Smooth muscle cell (in vitro differentiated cells): ENCODE measurements around the gene DAAM2. TPM values are rescaled to one million over a fixed set of nuclear protein-coding genes. Genes with fewer than 3 reads are reported as not detected.
A peak's percentile ranks its signal among the peaks of the same experiment; 100 is the strongest.

Experiments used
- DNase-seq: peaks from one replicate; lab custom pipeline; 2025; ENCODE audit not compliant: unreplicated experiment; lab: John Stamatoyannopoulos, UW
- H2AFZ ChIP-seq: fragments of 200-600 bp; sonication (generic); 2 replicates; pipeline ENCODE4 v1.6.0; 2016; ENCODE audit warnings: antibody characterized with exemption, low read depth, mild to moderate bottlenecking
- H3F3A ChIP-seq: fragments of 200-600 bp; sonication (generic); 2 replicates; pipeline ENCODE4 v1.6.0; 2017; ENCODE audit warnings: antibody characterized with exemption, low read depth
- H3K27ac ChIP-seq: fragments of 200-600 bp; sonication (generic); 2 replicates; pipeline ENCODE4 v1.5.1; 2016; ENCODE audit warnings: low read depth, mild to moderate bottlenecking
- H3K27me3 ChIP-seq: fragments of 200-600 bp; sonication (generic); 2 replicates; pipeline ENCODE4 v1.6.1; 2016; ENCODE audit warnings: low read depth, mild to moderate bottlenecking
- H3K36me3 ChIP-seq: fragments of 200-600 bp; sonication (generic); 2 replicates; pipeline ENCODE4 v1.5.1; 2016; ENCODE audit warnings: low read depth
- H3K4me1 ChIP-seq: fragments of 200-600 bp; sonication (generic); 2 replicates; pipeline ENCODE4 v1.5.1; 2016; ENCODE audit warnings: low read depth
- H3K4me2 ChIP-seq: fragments of 200-600 bp; sonication (generic); 2 replicates; pipeline ENCODE4 v1.6.0; 2016; ENCODE audit warnings: mild to moderate bottlenecking
- H3K4me3 ChIP-seq: fragments of 200-600 bp; sonication (generic); 2 replicates; pipeline ENCODE4 v1.5.1; 2016; ENCODE audit warnings: mild to moderate bottlenecking
- H3K79me2 ChIP-seq: fragments of 200-600 bp; sonication (generic); 2 replicates; pipeline ENCODE4 v1.6.0; 2016; ENCODE audit warnings: low read depth, mild to moderate bottlenecking
- H3K9ac ChIP-seq: fragments of 200-600 bp; sonication (generic); 2 replicates; pipeline ENCODE4 v1.6.0; 2016; ENCODE audit warnings: low read depth
- H3K9me3 ChIP-seq: fragments of 200-600 bp; sonication (generic); replicated peaks from 2 replicates; pipeline ENCODE4 v1.5.1; 2016; ENCODE audit warnings: low read depth
- H4K20me1 ChIP-seq: fragments of 200-600 bp; sonication (generic); 2 replicates; pipeline ENCODE4 v1.6.0; 2016; ENCODE audit warnings: low read depth
- CTCF ChIP-seq: fragments of 200-600 bp; sonication (generic); IDR thresholded peaks from 2 replicates; pipeline ENCODE4 v1.5.1; 2017; ENCODE audit warnings: borderline replicate concordance, mild to moderate bottlenecking, antibody characterized with exemption; ENCODE audit not compliant: insufficient read depth, poor library complexity, severe bottlenecking
- WGBS: methylation state at CpG from one replicate; pipeline ENCODE4 v1.1.7; 2016; ENCODE audit warnings: low lambda C conversion rate; 5-methylcytosine and 5-hydroxymethylcytosine counted together
- polyA plus RNA-seq: library from polyadenylated mRNA; unstranded; fragments of >200 nt; fragmentation: Nextera tagmentation; extraction: Ambion mirVana; gene quantifications from 2 replicates; pipeline ENCODE4 v1.2.1, GENCODE V29; 2016
- total RNA-seq: library from RNA; depleted of rRNA; stranded (reverse); fragments of >200 nt; gene quantifications from 2 replicates; pipeline ENCODE4 v1.2.3, GENCODE V29; 2014

The DAAM2 gene
- total and polyA plus RNA-seq, 2 experiments from 2014 or later, result 26.5 to 29.8 TPM

GRCh38 chr6:39855356-39855995, 63.3 kb downstream of the DAAM2 start:
- H3K27me3 ChIP-seq, result no peaks in the 10 kb centered on the region
- peaks cover 2% of the 10 kb centered on the region for H3K36me3 ChIP-seq
- no peaks in the 10 kb centered on the region for H3K79me2 ChIP-seq
- no peak overlapping the region for H2AFZ ChIP-seq
- H4K20me1 ChIP-seq, result peaks cover 2% of the 10 kb centered on the region
- no peak overlapping the region for H3K4me3 ChIP-seq
- H3K27ac ChIP-seq, result peak overlapping the region; percentile 60
- no peak overlapping the region for H3K9ac ChIP-seq
- DNase-seq, result no peak
- TF ChIP-seq CTCF, result no peak
- no peaks in the 10 kb centered on the region for H3K4me1 ChIP-seq
- H3K9me3 ChIP-seq, result no peaks in the 10 kb centered on the region
- H3K4me2 ChIP-seq, result peak overlapping the region; percentile 60
- peaks cover 4% of the 10 kb centered on the region for H3F3A ChIP-seq
- 63% methylated on average over 7 of the region's 7 CpGs for WGBS

- Histone ChIP-seq H3K4me2 (no peak overlapping the region), H3K27me3 (no peaks in the 10 kb centered on the region), H4K20me1 (no peaks in the 10 kb centered on the region), H3K9ac (no peak overlapping the region), H3K27ac (no peak overlapping the region), H3K4me3 (no peak overlapping the region), H3F3A (peaks cover 4% of the 10 kb centered on the region), H3K79me2 (no peaks in the 10 kb centered on the region), H3K4me1 (no peaks in the 10 kb centered on the region), H2AFZ (no peak overlapping the region), H3K36me3 (peaks cover 2% of the 10 kb centered on the region), H3K9me3 (no peaks in the 10 kb centered on the region)
- no peak for TF ChIP-seq CTCF
- WGBS, result 95% methylated on average over 2 of the region's 2 CpGs
- no peak for DNase-seq
Observed at GRCh38 chr6:39859025-39859424, 66.8 kb downstream of the DAAM2 start.

GRCh38 chr6:39861663-39862062, 69.5 kb downstream of the DAAM2 start:
- Histone ChIP-seq H3K9me3 (no peaks in the 10 kb centered on the region), H3K27ac (no peak overlapping the region), H2AFZ (no peak overlapping the region), H3K4me2 (no peak overlapping the region), H3K79me2 (no peaks in the 10 kb centered on the region), H3K4me3 (no peak overlapping the region), H3K4me1 (no peaks in the 10 kb centered on the region), H3K36me3 (peaks cover 2% of the 10 kb centered on the region), H4K20me1 (no peaks in the 10 kb centered on the region), H3K9ac (no peak overlapping the region), H3F3A (no peaks in the 10 kb centered on the region), H3K27me3 (no peaks in the 10 kb centered on the region)
- no peak for TF ChIP-seq CTCF
- 83% methylated on average over 3 of the region's 3 CpGs for WGBS
- DNase-seq, result no peak
